ENCODE measurements around the gene AMER2. TPM values are rescaled to one million over a fixed set of nuclear protein-coding genes. Genes with fewer than 3 reads are reported as not detected.

The AMER2 gene
- total and polyA plus RNA-seq, 2 donors (not counting 1 experiment from before 2014, with no cell fraction given) = not detected

DNA sequence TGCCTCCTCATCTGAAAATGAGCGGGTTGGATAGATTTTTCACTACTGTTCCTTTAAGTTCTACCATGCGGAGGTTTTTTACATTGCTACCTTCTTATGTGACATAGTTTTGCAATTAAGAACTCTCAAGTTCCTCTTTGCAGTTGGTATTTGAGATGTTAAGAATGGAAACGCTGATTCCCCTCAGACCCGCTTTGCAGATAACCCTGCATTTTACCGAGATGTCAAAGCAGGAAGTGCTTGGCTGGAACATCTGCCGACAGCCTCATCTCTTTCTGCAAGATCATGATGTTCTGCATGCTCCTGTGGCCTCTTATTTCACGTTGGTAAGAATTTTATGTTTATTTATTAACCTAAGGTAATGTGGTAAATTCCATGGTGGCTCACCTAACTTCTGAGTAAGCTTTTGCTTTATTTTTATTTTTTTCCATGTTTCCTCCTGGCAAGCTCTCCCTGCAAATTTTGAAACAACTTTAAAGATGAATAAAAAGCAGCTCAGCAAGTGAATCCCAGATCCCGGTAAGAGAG is 53.6 kb downstream of the AMER2 start:
- Histone ChIP-seq H3K4me2 (replicated peaks; ENCODE audit: low read depth, low read length, poor library complexity, severe bottlenecking) (no peak overlapping the region), H3K4me3 (ENCODE audit: control extremely low read depth in 1 of 5, extremely low read depth in 1 of 5, insufficient read depth in 1 of 5, low read depth in 2 of 5, low read length in 4 of 5) (no peak overlapping the region), H3K9ac (ENCODE audit: low read length) (no peak overlapping the region), H4K20me1 (ENCODE audit: control insufficient read depth, insufficient read depth, low read length, poor library complexity, severe bottlenecking) (no peaks in the 10 kb centered on the region), H3K27me3 (replicated peaks in 1 of 4; ENCODE audit: control extremely low read depth in 1 of 4, control insufficient read depth in 3 of 4, insufficient read depth in 4 of 4, low read length in 3 of 4) (peaks cover 0 to 10% (median 1%) of the 10 kb centered on the region in 4 experiments), H3K27ac (ENCODE audit: low read length in 2 of 2) (no peak overlapping the region), H3K36me3 (replicated peaks in 1 of 2; ENCODE audit: control extremely low read depth in 1 of 2, control insufficient read depth in 1 of 2, extremely low read depth in 1 of 2, insufficient read depth in 2 of 2, low read length in 1 of 2) (no peaks in the 10 kb centered on the region), H2AFZ (ENCODE audit: insufficient read depth, low read depth, low read length, poor library complexity, severe bottlenecking) (no peak overlapping the region), H3K79me2 (ENCODE audit: control insufficient read depth, insufficient read depth, low read length) (no peaks in the 10 kb centered on the region), H3K9me3 (ENCODE audit: control extremely low read depth in 1 of 3, control insufficient read depth in 2 of 3, insufficient read depth in 1 of 3, low read length in 2 of 3) (peaks cover 0 to 3% (median 3%) of the 10 kb centered on the region in 3 donors), H3K4me1 (ENCODE audit: control insufficient read depth in 2 of 2, insufficient read depth in 2 of 2, low read length in 2 of 2) (no peaks in the 10 kb centered on the region)
- TF ChIP-seq EZH2 (IDR thresholded peaks at IDR 0.05; ENCODE audit: borderline replicate concordance, insufficient read depth, low read depth, low read length, poor library complexity, severe bottlenecking) = no peak
- TF ChIP-seq, protein P1, sequence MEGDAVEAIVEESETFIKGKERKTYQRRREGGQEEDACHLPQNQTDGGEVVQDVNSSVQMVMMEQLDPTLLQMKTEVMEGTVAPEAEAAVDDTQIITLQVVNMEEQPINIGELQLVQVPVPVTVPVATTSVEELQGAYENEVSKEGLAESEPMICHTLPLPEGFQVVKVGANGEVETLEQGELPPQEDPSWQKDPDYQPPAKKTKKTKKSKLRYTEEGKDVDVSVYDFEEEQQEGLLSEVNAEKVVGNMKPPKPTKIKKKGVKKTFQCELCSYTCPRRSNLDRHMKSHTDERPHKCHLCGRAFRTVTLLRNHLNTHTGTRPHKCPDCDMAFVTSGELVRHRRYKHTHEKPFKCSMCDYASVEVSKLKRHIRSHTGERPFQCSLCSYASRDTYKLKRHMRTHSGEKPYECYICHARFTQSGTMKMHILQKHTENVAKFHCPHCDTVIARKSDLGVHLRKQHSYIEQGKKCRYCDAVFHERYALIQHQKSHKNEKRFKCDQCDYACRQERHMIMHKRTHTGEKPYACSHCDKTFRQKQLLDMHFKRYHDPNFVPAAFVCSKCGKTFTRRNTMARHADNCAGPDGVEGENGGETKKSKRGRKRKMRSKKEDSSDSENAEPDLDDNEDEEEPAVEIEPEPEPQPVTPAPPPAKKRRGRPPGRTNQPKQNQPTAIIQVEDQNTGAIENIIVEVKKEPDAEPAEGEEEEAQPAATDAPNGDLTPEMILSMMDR (IDR thresholded peaks at IDR 0.05) = no peak
- Mint-ChIP-seq H3K9me3 (ENCODE audit: insufficient read depth) (no peaks in the 10 kb centered on the region), H3K4me1 (peaks cover 2% of the 10 kb centered on the region), H3K4me3 (no peak overlapping the region), H3K27ac (no peak overlapping the region), H3K27me3 (peaks cover 38% of the 10 kb centered on the region)
- ChIA-PET CTCF (no interaction called here), POLR2A (no interaction called here)
- ATAC-seq (ENCODE audit: low read depth) (no peak), DNase-seq (no peak)
- WGBS (ENCODE audit: insufficient coverage) = 47% methylated on average over 2 of the region's 8 CpGs
- intact Hi-C loops (cut with micrococcal nuclease) = no loop called here

DNA sequence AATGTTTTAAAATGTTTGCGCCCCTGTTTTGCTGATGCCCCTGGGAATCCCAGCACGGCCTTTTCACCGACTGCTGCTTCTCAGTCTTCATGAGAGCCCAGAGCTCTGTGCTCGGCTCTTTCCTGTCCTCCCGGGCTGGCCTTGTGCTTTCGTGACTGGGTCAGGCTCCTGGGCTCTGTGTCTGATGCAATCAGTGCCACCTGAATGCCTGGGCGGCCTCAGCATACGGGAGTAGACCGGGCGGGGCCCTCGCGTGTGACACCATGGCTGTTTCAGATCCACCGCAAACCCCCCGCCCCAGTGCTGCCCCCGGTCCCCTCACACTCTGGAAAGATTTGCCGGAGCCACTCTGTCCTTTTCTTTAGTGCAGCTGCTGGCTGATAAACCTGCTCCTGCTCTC is 54.8 kb downstream of the AMER2 start:
- H3K27me3 ChIP-seq (replicated peaks in 1 of 4; ENCODE audit: control extremely low read depth in 1 of 4, control insufficient read depth in 3 of 4, insufficient read depth in 4 of 4, low read length in 3 of 4) = peaks cover 0 to 12% (median 1%) of the 10 kb centered on the region in 4 experiments
- intact Hi-C loops (cut with micrococcal nuclease) = no loop called here
- no peak overlapping the region for H3K9ac ChIP-seq (ENCODE audit: low read length)
- WGBS (ENCODE audit: insufficient coverage) = 95% methylated on average over 16 of the region's 16 CpGs
- Mint-ChIP-seq H3K27me3 (peaks cover 38% of the 10 kb centered on the region), H3K27ac (no peak overlapping the region), H3K4me1 (peaks cover 2% of the 10 kb centered on the region), H3K4me3 (no peak overlapping the region), H3K9me3 (ENCODE audit: insufficient read depth) (no peaks in the 10 kb centered on the region)
- DNase-seq (no peak), ATAC-seq (ENCODE audit: low read depth) (no peak)
- H3K9me3 ChIP-seq (ENCODE audit: control extremely low read depth in 1 of 3, control insufficient read depth in 2 of 3, insufficient read depth in 1 of 3, low read length in 2 of 3) = peaks cover 0 to 3% (median under 1%) of the 10 kb centered on the region in 3 donors
- no peak overlapping the region for H3K4me3 ChIP-seq (ENCODE audit: control extremely low read depth in 1 of 5, extremely low read depth in 1 of 5, insufficient read depth in 1 of 5, low read depth in 2 of 5, low read length in 4 of 5)
- no peak overlapping the region for H3K4me2 ChIP-seq (replicated peaks; ENCODE audit: low read depth, low read length, poor library complexity, severe bottlenecking)
- H3K36me3 ChIP-seq (replicated peaks in 1 of 2; ENCODE audit: control extremely low read depth in 1 of 2, control insufficient read depth in 1 of 2, extremely low read depth in 1 of 2, insufficient read depth in 2 of 2, low read length in 1 of 2) = no peaks in the 10 kb centered on the region
- ChIA-PET POLR2A (no interaction called here), CTCF (no interaction called here)
- H3K79me2 ChIP-seq (ENCODE audit: control insufficient read depth, insufficient read depth, low read length) = no peaks in the 10 kb centered on the region
- no peak overlapping the region for H3K27ac ChIP-seq (ENCODE audit: low read length in 2 of 2)
- no peaks in the 10 kb centered on the region for H3K4me1 ChIP-seq (ENCODE audit: control insufficient read depth in 2 of 2, insufficient read depth in 2 of 2, low read length in 2 of 2)
- TF ChIP-seq, protein P1 (IDR thresholded peaks at IDR 0.05) = no peak
- no peak for TF ChIP-seq EZH2 (IDR thresholded peaks at IDR 0.05; ENCODE audit: borderline replicate concordance, insufficient read depth, low read depth, low read length, poor library complexity, severe bottlenecking)
- no peaks in the 10 kb centered on the region for H4K20me1 ChIP-seq (ENCODE audit: control insufficient read depth, insufficient read depth, low read length, poor library complexity, severe bottlenecking)
- H2AFZ ChIP-seq (ENCODE audit: insufficient read depth, low read depth, low read length, poor library complexity, severe bottlenecking) = no peak overlapping the region

All from B cell (primary cell).